ENCODE data around the gene GRM1. TPM values are rescaled to one million over a fixed set of nuclear protein-coding genes. Genes with fewer than 3 reads are reported as not detected.

GRM1 gene
- total and polyA plus RNA-seq, 3 donors from 2014 or later, result 1.3 to 5.6 (median 2.0) TPM

DNA sequence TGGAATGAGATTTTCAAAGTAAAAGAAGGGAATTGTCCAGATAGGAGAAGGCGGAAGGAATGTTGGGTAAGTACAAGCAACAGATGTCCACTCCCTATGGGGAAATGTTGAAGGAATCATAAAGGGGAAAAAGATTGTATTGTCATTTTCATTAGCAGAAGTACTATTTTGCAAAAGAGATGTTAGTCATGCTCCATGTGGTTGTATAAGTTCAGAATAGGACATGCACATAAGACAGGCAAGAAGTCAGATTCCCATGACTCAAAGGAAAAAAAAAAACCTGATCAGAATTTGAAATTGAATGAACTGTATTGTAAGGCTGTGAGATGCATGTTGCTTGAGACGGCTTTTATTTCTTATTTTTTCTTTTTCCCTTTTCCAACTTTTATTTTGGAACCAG is 36.8 kb downstream of the GRM1 start:
- DNase-seq, result no peak
- Histone ChIP-seq H3K36me3 (ENCODE audit: low read depth, missing control alignments) (no peaks in the 10 kb centered on the region), H3K4me3 (no peak overlapping the region), H3K27ac (no peak overlapping the region), H3K27me3 (no peaks in the 10 kb centered on the region), H3K9me3 (no peaks in the 10 kb centered on the region), H3K4me1 (no peaks in the 10 kb centered on the region)
- intact Hi-C loops (cut with DNase I; ENCODE audit: low total_unique reads), result no loop called here
- TF ChIP-seq, protein P1, sequence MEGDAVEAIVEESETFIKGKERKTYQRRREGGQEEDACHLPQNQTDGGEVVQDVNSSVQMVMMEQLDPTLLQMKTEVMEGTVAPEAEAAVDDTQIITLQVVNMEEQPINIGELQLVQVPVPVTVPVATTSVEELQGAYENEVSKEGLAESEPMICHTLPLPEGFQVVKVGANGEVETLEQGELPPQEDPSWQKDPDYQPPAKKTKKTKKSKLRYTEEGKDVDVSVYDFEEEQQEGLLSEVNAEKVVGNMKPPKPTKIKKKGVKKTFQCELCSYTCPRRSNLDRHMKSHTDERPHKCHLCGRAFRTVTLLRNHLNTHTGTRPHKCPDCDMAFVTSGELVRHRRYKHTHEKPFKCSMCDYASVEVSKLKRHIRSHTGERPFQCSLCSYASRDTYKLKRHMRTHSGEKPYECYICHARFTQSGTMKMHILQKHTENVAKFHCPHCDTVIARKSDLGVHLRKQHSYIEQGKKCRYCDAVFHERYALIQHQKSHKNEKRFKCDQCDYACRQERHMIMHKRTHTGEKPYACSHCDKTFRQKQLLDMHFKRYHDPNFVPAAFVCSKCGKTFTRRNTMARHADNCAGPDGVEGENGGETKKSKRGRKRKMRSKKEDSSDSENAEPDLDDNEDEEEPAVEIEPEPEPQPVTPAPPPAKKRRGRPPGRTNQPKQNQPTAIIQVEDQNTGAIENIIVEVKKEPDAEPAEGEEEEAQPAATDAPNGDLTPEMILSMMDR (IDR thresholded peaks at IDR 0.05), result no peak
- no peak for TF ChIP-seq POLR2A (IDR thresholded peaks at IDR 0.05)
- WGBS, 2 donors, result 78 to 92% methylated on average over 2 of the region's 2 CpGs

DNA sequence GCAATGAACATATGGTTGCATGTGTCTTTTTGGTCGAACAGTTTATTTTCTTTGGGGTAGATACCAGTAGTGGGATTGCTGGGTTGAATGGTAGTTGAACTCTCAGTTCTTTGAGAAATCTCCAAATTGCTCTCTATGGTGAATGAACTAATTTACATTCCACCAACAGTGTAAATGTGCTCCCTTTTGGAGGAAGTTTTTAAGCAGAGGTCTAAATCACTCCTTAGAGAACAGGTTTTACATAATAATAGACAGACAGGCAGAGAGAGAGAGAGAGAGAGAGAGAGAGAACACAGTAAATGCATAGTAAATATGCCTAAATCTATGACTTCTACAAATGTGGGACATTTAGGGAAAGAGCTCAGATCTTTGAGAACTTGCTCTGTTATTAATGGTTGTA is 37.6 kb downstream of the GRM1 start:
- TF ChIP-seq, protein P1 (IDR thresholded peaks at IDR 0.05), result no peak
- no peak for TF ChIP-seq POLR2A (IDR thresholded peaks at IDR 0.05)
- no peaks in the 10 kb centered on the region for H3K27me3 ChIP-seq
- H3K4me3 ChIP-seq, result no peak overlapping the region
- H3K36me3 ChIP-seq (ENCODE audit: low read depth, missing control alignments), result no peaks in the 10 kb centered on the region
- H3K27ac ChIP-seq, result no peak overlapping the region
- intact Hi-C loops (cut with DNase I; ENCODE audit: low total_unique reads), result no loop called here
- 79 to 100% methylated on average over 1 of the region's 1 CpG for WGBS, 2 donors
- H3K9me3 ChIP-seq, result no peaks in the 10 kb centered on the region
- no peaks in the 10 kb centered on the region for H3K4me1 ChIP-seq
- no peak for DNase-seq

GRCh38 chr6:146071781-146072180 is 42.9 kb downstream of the GRM1 start:
- Histone ChIP-seq H3K27me3 (no peaks in the 10 kb centered on the region), H3K9me3 (no peaks in the 10 kb centered on the region), H3K4me3 (no peak overlapping the region), H3K27ac (no peak overlapping the region), H3K4me1 (no peaks in the 10 kb centered on the region), H3K36me3 (ENCODE audit: low read depth, missing control alignments) (no peaks in the 10 kb centered on the region)
- TF ChIP-seq, protein P1 (IDR thresholded peaks at IDR 0.05), result no peak
- no peak for TF ChIP-seq POLR2A (IDR thresholded peaks at IDR 0.05)
- intact Hi-C loops (cut with DNase I; ENCODE audit: low total_unique reads), result no loop called here
- WGBS, 2 donors, result 51 to 52% methylated on average over 2 of the region's 2 CpGs
- DNase-seq, result no peak

DNA sequence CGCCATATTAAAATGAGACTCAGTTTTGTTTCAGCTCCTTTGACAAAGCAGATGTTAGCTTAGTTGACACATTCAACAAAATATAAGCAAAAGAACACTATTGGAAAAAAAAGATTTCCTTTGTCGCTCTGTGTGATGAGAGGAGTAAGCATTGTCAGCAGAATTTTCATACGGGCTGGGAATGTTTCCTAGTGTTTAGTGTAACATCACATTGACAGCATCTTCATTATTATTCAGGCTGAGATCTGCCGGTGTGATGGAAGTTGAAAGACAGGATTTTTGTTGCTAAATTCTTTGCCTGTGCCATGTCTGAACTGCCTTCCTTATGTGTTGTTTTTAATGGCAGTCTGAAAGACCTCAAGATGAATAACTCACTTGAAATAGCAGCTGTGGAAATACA is 49.1 kb downstream of the GRM1 start:
- intact Hi-C loops (cut with DNase I; ENCODE audit: low total_unique reads), result no loop called here
- no peaks in the 10 kb centered on the region for H3K27me3 ChIP-seq
- 84 to 88% methylated on average over 4 of the region's 4 CpGs for WGBS, 2 donors
- no peak for TF ChIP-seq POLR2A (IDR thresholded peaks at IDR 0.05)
- TF ChIP-seq, protein P1 (IDR thresholded peaks at IDR 0.05), result no peak
- no peaks in the 10 kb centered on the region for H3K9me3 ChIP-seq
- H3K4me3 ChIP-seq, result no peak overlapping the region
- H3K36me3 ChIP-seq (ENCODE audit: low read depth, missing control alignments), result no peaks in the 10 kb centered on the region
- H3K27ac ChIP-seq, result no peak overlapping the region
- H3K4me1 ChIP-seq, result no peaks in the 10 kb centered on the region
- no peak for DNase-seq

DNA sequence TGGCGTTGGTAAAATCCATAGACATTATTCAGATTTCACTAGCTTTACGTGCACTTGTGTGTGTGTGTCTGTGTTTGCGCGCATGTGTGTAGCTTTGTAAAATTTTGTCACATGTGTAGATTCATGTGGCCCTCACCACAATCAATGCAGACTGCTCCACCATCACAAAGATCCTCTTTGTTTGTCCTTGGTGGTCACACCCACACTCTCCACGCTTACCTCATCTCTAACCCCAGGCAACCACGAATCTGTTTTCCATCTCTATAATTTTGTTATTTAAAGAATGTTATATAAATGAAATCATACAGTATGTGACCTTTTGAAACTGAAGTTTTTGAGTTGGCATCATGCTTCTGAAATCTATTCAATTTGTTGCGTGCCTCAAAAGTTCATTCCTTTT is 58.5 kb downstream of the GRM1 start:
- Histone ChIP-seq H3K4me1 (no peaks in the 10 kb centered on the region), H3K36me3 (ENCODE audit: low read depth, missing control alignments) (no peaks in the 10 kb centered on the region), H3K27me3 (no peaks in the 10 kb centered on the region), H3K27ac (no peak overlapping the region), H3K4me3 (no peak overlapping the region), H3K9me3 (no peaks in the 10 kb centered on the region)
- DNase-seq, result no peak
- no peak for TF ChIP-seq POLR2A (IDR thresholded peaks at IDR 0.05)
- TF ChIP-seq, protein P1 (IDR thresholded peaks at IDR 0.05), result no peak
- WGBS, 2 donors, result 89 to 93% methylated on average over 7 of the region's 7 CpGs
- intact Hi-C loops (cut with DNase I; ENCODE audit: low total_unique reads), result no loop called here
